Keratinocyte (primary cell): Measurements from ENCODE around the gene ERO1B. TPM values are rescaled to one million over a fixed set of nuclear protein-coding genes. Genes with fewer than 3 reads are reported as not detected.

Experiments
- DNase-seq: peaks from one replicate; pipeline ENCODE4 v3.0.0-alpha.2; 2011; ENCODE audit warnings: low read depth, missing footprints, low spot score
- FAIRE-seq: peaks from 2 replicates; lab custom pipeline; 2011; peaks lifted over from hg19 to GRCh38; lab: Jason Lieb, UNC
- H2AFZ ChIP-seq: 2 replicates; pipeline ENCODE4 v1.6.0; 2012; ENCODE audit warnings: low read length, control low read depth, inconsistent platforms; ENCODE audit not compliant: control insufficient read depth
- H3K27ac ChIP-seq: 2 replicates; pipeline ENCODE4 v1.5.1; 2011; ENCODE audit warnings: low read length; ENCODE audit not compliant: control insufficient read depth, insufficient read depth
- H3K27me3 ChIP-seq: 3 replicates; pipeline ENCODE4 v1.6.0; 2011; ENCODE audit warnings: low read length; ENCODE audit not compliant: control insufficient read depth, insufficient read depth; ENCODE audit errors: extremely low read depth
- H3K36me3 ChIP-seq, 2 experiments: 2 replicates in 1 of 2; 3 replicates in 1 of 2; pipeline ENCODE4 v1.5.1; 2011; ENCODE audit warnings: low read length in 2 of 2, mild to moderate bottlenecking in 1 of 2; ENCODE audit not compliant: control insufficient read depth in 2 of 2, insufficient read depth in 2 of 2; ENCODE audit errors: extremely low read depth in 1 of 2
- H3K4me1 ChIP-seq: 3 replicates; pipeline ENCODE4 v1.5.1; 2011; ENCODE audit warnings: low read length; ENCODE audit not compliant: control insufficient read depth, insufficient read depth; ENCODE audit errors: extremely low read depth
- H3K4me2 ChIP-seq: 3 replicates; pipeline ENCODE4 v1.6.0; 2011; ENCODE audit warnings: low read depth, low read length; ENCODE audit not compliant: control insufficient read depth, insufficient read depth; ENCODE audit errors: extremely low read depth
- H3K4me3 ChIP-seq, 3 experiments: fragments of 200-600 bp in 1 of 3; sonication (generic) in 1 of 3; 2 replicates in 2 of 3; 3 replicates in 1 of 3; pipeline ENCODE4 v1.5.1; 2011 to 2016; ENCODE audit warnings: low read length in 3 of 3, mild to moderate bottlenecking in 3 of 3, control low read depth in 2 of 3, inconsistent platforms in 1 of 3, low read depth in 1 of 3, mixed read lengths in 1 of 3, mixed run types in 1 of 3, moderate library complexity in 1 of 3; ENCODE audit not compliant: control insufficient read depth in 2 of 3, insufficient read depth in 2 of 3; ENCODE audit errors: extremely low read depth in 1 of 3
- H3K79me2 ChIP-seq: 2 replicates; pipeline ENCODE4 v1.6.0; 2012; ENCODE audit warnings: low read length; ENCODE audit not compliant: control insufficient read depth, insufficient read depth
- H3K9ac ChIP-seq: 3 replicates; pipeline ENCODE4 v1.6.0; 2011; ENCODE audit warnings: low read length; ENCODE audit not compliant: control insufficient read depth, insufficient read depth; ENCODE audit errors: extremely low read depth
- H3K9me1 ChIP-seq: 3 replicates; pipeline ENCODE4 v1.6.0; 2011; ENCODE audit warnings: low read length; ENCODE audit not compliant: control insufficient read depth, insufficient read depth; ENCODE audit errors: extremely low read depth
- H3K9me3 ChIP-seq: 2 replicates; pipeline ENCODE4 v1.5.1; 2012; ENCODE audit warnings: low read depth, low read length; ENCODE audit not compliant: control insufficient read depth
- H4K20me1 ChIP-seq: 3 replicates; pipeline ENCODE4 v1.6.0; 2011; ENCODE audit warnings: low read length; ENCODE audit not compliant: control insufficient read depth, insufficient read depth; ENCODE audit errors: extremely low read depth
- EZH2 ChIP-seq: IDR thresholded peaks from one replicate; pipeline ENCODE4 v1.6.1; 2012; ENCODE audit warnings: inconsistent platforms, mild to moderate bottlenecking, low read length, moderate library complexity
- dilution Hi-C: fragments of 300-500 bp; cut with MboI; formaldehyde crosslinking; loops from one replicate; pipeline ENCODE4 v1.7.0; 2020; ENCODE audit warnings: low sequenced_read_pairs; ENCODE audit not compliant: extremely low pct_ligation_motif_present
- polyA plus RNA-seq, 5 experiments: library from polyadenylated mRNA; depleted of rRNA in 3 of 5; stranded (reverse) in 3 of 5; stranded (forward) in 1 of 5; unstranded in 1 of 5; fragments of >200 nt; gene quantifications; 1 replicate in 1 of 5; 2 replicates in 3 of 5; 3 replicates in 1 of 5; pipeline versions ENCODE4 v1.2.1 to v1.2.3, GENCODE V29; 2011 to 2012; ENCODE audit warnings: missing spikeins in 2 of 5, low read depth in 1 of 5, low replicate concordance in 1 of 5
- TF ChIP-seq, protein P1 (sequence below), 3 experiments: IDR thresholded peaks in 1 of 3; conservative IDR thresholded peaks in 1 of 3; optimal IDR thresholded peaks in 1 of 3; 2 replicates in 2 of 3; 3 replicates in 1 of 3; pipeline versions ENCODE3 to v1.5.1; 2011; ENCODE audit warnings: low read length in 3 of 3, mild to moderate bottlenecking in 3 of 3, moderate library complexity in 2 of 3, control low read depth in 1 of 3, inconsistent platforms in 1 of 3; ENCODE audit not compliant: insufficient read depth in 2 of 3; ENCODE audit errors: extremely low read depth in 1 of 3

The ERO1B gene
- polyA plus RNA-seq, 1 donor (not counting 4 experiments of a cell fraction or from before 2014, with no cell fraction given) = 3.1 TPM

DNA sequence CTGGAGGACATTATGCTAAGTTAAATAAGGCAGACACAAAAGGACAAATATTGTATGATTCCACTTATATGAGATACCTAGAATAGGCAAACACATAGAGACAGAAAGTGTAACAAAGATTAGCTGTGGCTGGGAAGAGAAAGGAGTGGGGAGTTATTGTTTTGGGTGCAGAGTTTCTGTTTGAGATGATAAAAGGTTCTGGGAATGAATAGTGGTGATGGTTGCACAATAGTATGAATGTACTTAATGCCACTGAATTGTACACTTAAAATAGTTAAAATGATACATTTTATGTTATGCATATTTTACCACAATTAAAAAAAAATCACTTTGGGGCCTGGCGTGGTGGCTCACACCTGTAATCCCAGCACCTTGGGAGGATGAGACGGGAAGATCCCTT is 21.2 kb upstream of the ERO1B start:
- H2AFZ ChIP-seq = no peak overlapping the region
- H4K20me1 ChIP-seq = no peaks in the 10 kb centered on the region
- peaks cover 11% of the 10 kb centered on the region for H3K4me1 ChIP-seq
- H3K4me2 ChIP-seq = no peak overlapping the region
- no peak overlapping the region for H3K4me3 ChIP-seq
- dilution Hi-C loops = no loop called here
- no peaks in the 10 kb centered on the region for H3K36me3 ChIP-seq
- no peak overlapping the region for H3K27ac ChIP-seq
- no peak for FAIRE-seq
- H3K9ac ChIP-seq = no peak overlapping the region
- no peaks in the 10 kb centered on the region for H3K9me1 ChIP-seq
- no peaks in the 10 kb centered on the region for H3K27me3 ChIP-seq
- DNase-seq = no peak
- no peak for TF ChIP-seq EZH2
- H3K9me3 ChIP-seq = no peaks in the 10 kb centered on the region
- H3K79me2 ChIP-seq = no peaks in the 10 kb centered on the region

DNA sequence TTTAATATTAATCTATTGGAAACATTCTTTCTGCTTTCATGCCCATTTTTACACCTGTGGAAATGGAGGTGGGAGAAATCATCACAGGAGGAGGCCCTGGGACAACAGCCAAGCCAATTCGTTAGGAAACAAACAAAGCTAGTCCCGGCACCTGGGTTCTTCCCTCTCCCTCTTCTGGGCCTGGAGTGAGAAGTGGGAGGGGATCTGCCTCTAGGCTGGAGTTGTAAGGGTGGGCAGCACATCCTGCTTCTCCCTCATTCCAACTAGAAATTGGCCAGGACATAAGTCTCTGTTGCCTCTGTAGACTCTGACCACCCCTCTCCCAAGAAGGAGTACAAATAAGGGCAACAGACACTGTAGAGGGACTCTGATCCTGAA is 20.2 kb upstream of the ERO1B start:
- Histone ChIP-seq H3K27ac (no peak overlapping the region), H3K4me3 (no peak overlapping the region), H3K79me2 (no peaks in the 10 kb centered on the region), H3K9me3 (no peaks in the 10 kb centered on the region), H3K4me2 (no peak overlapping the region), H3K27me3 (no peaks in the 10 kb centered on the region), H4K20me1 (no peaks in the 10 kb centered on the region), H3K9ac (no peak overlapping the region), H3K4me1 (peaks cover 11% of the 10 kb centered on the region), H3K36me3 (no peaks in the 10 kb centered on the region), H2AFZ (no peak overlapping the region), H3K9me1 (no peaks in the 10 kb centered on the region)
- FAIRE-seq (no peak), DNase-seq (no peak)
- TF ChIP-seq, protein P1, sequence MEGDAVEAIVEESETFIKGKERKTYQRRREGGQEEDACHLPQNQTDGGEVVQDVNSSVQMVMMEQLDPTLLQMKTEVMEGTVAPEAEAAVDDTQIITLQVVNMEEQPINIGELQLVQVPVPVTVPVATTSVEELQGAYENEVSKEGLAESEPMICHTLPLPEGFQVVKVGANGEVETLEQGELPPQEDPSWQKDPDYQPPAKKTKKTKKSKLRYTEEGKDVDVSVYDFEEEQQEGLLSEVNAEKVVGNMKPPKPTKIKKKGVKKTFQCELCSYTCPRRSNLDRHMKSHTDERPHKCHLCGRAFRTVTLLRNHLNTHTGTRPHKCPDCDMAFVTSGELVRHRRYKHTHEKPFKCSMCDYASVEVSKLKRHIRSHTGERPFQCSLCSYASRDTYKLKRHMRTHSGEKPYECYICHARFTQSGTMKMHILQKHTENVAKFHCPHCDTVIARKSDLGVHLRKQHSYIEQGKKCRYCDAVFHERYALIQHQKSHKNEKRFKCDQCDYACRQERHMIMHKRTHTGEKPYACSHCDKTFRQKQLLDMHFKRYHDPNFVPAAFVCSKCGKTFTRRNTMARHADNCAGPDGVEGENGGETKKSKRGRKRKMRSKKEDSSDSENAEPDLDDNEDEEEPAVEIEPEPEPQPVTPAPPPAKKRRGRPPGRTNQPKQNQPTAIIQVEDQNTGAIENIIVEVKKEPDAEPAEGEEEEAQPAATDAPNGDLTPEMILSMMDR (optimal IDR thresholded peaks at IDR 0.05 in 1 of 3, IDR thresholded peaks at IDR 0.05 in 1 of 3, conservative IDR thresholded peaks at IDR 0.05 in 1 of 3; ENCODE audit: extremely low read depth in 1 of 3, insufficient read depth in 2 of 3, low read length in 3 of 3) = no peak
- no peak for TF ChIP-seq EZH2
- dilution Hi-C loops = no loop called here
